GM21526 (cell line): ENCODE data around the gene HSF2BP.
"Not testable (repeated sequence)": the region's sequence is repeated elsewhere in the genome, so short reads cannot be mapped to it uniquely, and the experiment has no call there.

ENCODE experiments used
- ATAC-seq: cut with Tn5 transposase; IDR thresholded peaks from one replicate; pipeline ENCODE4 v1.9.1; 2021; ENCODE audit warnings: moderate library complexity; ENCODE audit not compliant: unreplicated experiment, low FRiP score

Gene HSF2BP

DNA sequence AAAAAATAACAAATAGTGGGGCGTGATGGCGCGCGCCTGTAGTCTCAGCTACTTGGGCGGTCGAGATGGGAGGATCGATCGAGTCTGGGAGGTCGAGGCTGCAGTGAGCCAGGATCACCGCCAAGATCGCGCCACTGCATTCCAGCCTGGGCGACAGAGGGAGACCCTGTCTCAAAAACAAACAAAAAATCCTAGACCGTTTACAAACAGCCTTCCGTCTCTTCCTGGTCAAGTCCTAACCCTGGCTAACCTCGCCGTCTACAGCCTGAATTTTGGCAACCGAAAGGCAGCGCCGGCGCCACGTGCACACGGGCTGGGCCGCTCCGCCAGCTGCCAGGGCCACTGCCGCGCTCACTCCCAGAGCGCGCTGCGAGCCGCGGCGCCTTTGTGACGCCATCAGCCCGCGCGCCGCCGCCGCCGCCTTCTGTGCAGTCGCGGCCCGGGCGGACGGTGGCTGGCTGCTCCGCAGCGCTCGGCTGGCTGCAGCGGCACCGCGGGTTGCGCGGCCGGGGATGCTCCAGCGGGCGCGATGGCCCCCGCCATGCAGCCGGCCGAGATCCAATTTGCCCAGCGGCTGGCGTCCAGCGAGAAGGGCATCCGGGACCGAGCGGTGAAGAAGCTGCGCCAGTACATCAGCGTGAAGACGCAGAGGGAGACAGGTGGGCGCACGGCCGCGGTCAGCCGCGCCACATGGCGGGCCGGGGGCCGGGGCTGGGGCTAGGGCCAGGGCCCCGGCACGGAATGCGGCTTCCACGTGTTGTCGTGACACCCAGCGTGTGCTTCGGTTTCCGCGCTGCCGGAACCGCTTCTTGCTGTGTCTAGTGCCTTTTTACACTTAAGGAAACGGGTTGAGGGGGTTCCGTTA is at the start of gene HSF2BP, which contains the start of gene RRP1B:
TSS of gene HSF2BP (minus strand) at position 353 of the 865 bp plus-strand sequence. CDS start 1,392 bp downstream, outside the sequence.
TSS of gene RRP1B (plus strand) at position 425 of the 865 bp plus-strand sequence. CDS start at position 530, 105 bp downstream.
- peak; percentile 69 for ATAC-seq

DNA sequence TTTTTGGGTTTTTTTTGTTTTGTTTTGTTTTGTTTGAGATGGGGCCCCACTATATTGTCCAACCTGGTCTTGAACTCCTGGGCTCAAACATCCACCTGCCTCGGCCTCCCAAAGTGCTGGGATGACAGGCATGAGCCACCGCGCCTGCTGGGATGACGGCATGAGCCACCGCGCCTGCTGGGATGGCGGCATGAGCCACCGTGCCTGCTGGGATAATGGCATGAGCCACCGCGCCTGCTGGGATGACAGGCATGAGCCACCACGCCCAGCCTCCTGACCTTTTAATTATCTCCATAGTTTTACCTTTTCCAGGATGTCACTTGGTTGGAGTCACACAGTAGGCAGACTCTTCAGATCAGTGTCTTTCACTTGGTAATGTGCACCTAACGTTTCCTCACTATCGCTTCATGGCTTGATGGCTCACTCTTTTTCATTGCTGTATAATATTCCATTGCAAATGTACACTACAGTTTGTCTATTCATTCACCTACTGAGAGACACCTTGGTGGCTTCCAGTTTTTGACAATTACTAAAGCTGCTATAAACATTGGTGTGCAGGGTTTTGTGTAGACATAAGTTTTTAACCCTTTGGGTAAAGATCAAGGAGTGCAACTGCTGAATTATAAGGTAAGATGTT is 49.6 kb upstream of the HSF2BP start:
- no peak for ATAC-seq

DNA sequence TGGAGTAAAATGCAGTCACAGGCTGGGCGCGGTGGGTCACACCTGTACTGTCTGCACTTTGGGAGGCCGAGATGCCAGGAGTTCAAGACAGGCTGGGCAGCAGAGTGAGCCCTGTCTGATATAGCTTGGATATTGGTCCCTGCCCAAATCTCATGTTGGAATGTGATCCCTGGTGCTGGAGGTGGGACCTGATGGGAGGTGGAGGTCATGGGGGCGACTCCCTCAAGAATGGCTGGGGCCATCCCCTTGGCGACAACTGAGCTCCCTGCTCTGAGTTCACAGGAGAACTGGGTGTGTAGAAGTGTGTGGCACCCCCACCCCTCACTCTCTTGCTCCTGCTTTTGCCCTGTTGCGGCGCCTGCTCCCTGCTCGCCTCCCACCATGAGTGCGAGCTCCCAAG is 48.2 kb upstream of the HSF2BP start:
- ATAC-seq = no peak

DNA sequence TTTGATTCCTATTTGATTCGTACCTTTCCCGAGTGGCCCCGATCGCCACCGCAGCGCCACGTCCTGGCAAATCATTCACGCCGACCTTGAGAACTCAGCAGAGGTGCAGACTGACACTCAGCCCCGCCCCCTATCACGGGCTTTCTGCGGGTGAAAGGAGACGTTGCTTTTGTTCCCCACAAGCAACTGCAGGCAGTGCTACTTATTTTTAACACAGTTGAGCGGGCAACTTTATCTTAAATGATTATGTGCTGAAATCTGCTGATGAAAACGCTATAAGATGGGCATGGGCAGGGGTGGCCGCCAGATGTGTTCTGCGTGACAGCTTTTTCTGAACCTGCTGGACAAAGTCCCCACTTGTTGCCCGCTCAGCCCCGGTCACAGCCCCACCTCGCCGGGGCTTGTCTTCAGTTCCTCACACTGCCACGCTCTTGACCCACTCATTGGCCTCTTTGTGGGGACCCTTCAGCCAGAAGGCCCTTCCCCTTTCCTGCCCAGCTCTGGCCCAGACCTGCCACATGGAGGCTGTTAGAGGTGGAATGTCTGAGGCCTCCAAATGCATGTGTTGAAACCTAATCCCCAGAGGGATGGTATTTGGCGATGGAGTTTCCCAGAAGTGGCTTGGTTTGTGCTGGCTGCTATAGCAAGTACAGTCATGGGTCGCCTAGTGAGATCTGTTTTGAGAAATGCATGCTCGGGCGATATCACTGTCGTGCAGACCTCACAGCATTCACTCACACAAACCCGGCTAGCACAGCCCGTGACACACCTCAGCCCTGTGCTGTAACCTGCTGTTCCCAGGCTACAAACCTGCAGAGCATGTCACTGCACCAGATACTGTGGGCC is 44.0 kb upstream of the HSF2BP start:
- ATAC-seq = no peak

DNA sequence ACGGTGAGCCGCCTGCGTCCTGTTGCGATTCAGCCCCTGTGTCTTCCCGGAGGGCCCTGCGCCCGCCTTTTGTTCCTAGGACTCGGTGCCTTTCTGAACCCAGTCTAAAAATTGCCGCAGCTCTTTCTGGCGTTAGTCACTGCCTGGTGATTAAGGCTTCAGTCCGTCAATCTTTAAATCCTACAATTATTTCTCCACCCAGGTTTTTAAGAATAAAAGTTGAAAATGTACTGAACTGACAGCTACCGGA is 43.4 kb upstream of the HSF2BP start:
- ATAC-seq = no peak

DNA sequence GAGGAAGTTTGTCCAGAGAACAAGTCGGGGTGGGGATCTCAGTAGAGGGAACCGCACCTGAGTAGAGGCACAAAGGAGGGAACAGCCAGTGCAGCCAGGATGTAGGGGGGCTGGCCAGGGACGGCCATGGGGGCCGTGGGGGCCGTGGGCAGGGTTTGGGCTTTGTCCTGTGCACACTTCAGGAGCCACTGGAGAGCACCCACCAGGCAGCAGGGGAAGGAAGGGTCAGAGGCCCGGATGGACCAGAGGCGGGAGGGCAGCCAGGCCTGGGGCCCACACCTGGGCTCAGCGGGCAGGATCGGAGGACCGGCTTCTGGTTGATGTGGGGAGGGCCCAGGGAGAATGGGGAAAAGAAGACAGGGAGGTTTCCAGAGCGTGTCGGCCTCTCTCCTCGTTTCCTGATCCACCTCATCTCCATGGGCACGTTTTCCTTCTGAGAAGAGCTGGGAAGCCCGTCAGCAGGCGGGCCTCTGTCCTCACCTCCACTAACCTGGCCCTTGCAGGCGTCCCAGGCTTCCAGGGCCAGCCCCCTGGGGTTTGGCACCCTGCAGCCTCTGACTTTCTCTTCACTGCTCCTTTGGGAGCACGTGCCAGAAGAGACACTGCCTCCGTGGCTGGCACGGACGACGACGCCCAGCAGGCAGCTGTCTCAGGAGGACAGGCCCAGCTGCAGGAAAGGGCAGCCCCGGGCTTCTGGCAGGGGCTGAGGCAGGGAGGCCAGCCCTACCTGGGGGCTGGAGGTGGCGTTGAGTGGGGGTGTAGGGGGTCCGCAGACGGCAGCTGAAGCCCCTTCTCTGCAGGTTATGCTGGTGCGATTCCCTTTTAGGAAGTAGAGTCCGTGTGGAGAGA is 42.9 kb upstream of the HSF2BP start:
- no peak for ATAC-seq

DNA sequence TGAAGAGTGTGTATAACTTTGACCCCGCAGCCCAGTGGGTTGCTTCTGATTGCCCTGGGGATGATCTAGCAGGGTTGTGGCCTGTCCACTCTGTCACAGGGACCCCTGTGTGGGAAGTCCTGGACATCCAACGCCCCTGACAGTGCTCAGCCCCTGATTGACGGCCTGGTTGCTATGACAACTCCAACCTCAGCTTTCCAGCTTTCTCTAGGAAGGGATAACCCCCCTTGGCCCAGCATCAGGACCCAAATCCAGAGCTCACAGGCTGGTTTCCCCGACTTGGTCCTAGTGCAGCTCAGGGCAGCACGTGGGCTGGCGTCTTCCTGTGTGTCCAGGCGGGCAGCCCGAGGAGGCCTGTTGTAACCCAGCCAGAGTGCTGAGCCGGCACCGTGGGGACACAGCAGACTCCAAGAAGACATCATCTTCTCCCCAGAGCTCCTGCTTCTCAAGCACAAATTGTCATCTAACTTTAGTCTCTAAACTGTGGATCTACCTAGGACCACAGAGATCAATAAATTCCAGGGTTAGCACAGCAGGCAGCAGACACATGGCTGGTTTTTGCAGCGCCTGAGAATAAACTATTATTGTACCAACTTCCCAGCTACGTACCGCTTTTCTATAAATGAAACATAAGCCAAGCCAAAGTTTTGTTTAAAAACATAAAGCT is 40.8 kb upstream of the HSF2BP start:
- no peak for ATAC-seq

DNA sequence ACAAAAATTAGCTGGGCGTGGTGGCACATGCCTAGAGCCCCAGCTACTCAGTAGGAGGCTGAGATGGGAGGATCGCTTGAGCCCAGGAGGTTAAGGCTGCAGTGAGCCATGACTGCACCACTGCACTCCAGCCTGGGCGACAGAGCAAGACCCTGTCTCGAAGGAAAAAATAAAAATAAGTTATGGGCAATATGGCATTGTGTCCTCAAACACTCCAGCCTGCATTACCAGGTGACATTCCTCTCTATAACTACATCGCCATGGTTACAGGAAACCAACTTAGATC is 40.1 kb upstream of the HSF2BP start:
- ATAC-seq = not testable (repeated sequence)

DNA sequence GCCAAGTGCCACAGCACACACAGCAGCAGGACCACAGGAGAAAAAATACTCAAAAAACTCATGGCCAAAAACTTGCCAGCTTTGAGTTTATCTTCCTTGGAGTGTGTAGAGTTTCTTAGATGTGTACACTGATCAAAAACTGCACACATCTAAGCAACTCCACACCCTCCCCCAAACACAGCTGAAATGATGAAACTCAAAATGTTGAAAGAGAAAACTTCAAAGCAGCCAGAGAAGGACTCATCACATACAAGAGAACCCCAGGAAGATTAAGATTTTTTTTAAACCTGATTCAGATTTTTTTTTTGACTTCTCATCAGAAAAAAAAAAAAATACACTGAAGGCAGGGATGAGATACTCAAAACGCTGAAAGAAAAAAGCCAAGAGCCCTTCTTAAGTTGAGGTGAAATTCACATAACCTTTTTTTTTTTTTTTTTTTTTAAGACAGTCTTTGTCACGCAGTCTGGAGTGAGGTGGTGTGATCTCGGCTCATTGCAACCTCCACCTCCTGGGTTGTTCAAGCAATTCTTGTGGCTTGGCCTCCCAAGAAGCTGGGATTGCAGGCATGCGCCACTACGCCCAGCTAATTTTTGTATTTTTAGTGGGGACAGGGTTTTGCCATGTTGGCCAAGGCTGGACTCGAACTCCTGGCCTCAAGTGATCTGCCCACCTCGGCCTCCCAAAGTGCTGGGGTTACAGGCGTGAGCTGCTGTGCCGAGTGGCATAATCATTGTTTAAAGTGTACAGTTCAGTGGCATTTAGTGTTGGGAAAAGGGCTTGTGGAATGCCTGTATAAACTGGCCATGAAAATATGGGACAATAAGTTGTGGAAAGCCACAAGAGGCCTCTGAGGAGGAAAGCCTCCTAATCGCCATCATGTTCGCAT is 38.7 kb upstream of the HSF2BP start:
- no peak for ATAC-seq

DNA sequence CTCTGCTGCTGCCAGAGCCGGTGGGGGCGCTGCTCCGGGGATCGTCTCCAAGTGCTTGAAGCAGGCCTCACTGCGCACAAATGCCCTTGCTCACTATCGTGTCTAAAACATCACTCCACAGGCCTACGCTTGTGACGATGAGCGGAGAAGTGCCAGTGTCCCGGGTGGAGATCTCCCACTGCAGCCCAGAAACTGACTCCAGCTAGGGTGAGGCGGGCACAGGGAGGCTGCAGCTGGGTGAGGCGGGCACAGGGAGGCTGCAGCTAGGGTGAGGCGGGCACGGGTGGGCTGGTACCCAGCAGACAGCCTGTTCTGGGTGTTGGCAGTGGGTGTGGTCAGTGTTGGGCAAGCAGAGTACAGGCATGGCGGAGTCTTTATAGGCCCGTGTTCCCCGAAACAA is 36.9 kb upstream of the HSF2BP start:
- no peak for ATAC-seq

DNA sequence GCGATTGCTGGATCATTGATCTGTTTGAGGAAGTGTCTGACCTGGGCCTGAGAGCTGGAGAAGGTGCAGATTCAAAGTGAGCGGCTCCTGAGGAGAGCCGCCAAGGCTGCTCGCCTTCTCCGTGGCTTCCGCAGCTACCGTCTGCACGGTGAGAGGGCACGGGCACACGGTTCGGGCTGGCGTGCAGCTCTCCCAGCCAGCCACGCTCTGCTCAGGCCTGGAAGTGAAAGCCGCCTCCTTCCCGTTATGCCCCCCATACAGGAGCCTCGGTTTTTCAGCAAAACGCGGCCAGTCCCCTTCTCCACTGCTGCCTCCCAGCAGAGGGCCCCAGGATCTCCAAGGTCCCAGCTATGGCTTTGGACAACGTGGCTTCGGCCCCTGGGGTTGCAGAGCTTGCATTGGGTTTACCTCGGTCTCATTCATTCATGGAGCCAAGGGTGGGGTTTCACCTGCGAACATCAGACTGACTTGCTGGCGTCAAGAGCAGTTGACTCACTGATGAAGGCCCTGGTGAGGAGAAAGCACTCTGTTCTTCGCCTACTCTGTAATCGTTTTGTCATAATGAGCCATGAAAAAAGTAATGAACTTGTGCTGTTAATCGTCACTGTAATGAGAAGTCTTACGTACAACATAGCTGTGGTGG is 35.3 kb upstream of the HSF2BP start:
- no peak for ATAC-seq

DNA sequence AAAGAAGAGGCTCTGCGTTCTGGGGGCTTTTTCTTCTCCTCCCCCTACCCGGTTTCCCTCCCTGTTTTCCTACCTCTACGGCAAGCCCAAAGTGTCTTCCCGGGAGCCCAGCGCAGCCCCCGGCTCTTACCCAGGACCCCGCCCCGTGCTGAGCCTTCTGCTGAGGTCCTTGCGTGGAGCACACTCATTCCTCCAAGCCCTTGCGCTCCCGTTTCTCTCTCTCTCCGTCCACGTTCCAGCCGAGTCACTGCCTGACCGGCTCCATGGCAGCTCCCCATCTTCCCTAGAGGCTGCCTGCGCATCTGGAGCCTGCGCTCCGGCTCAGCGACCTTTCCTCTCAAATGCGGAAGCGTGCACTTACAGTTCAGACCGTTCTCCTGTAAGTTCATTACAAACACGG is 34.7 kb upstream of the HSF2BP start:
- ATAC-seq = no peak

DNA sequence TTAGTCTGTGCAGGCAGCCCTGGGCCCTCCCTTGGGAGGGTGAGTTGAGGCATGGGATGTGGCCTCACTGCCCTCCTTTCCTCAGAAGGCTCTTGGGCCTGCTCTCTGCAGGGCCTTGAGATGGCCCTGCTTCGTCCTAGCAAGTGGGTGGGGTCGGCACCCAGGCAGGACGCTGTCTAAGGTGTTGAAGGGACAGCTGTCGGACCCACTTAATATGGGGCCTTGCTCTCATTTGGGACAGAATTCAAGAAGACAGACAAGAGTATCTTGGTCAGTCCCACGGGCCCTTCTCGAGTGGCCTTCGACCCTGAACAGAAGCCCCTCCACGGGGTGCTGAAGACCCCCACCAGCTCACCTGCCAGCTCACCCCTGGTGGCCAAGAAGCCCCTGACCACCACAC is 33.7 kb upstream of the HSF2BP start:
- ATAC-seq = no peak

DNA sequence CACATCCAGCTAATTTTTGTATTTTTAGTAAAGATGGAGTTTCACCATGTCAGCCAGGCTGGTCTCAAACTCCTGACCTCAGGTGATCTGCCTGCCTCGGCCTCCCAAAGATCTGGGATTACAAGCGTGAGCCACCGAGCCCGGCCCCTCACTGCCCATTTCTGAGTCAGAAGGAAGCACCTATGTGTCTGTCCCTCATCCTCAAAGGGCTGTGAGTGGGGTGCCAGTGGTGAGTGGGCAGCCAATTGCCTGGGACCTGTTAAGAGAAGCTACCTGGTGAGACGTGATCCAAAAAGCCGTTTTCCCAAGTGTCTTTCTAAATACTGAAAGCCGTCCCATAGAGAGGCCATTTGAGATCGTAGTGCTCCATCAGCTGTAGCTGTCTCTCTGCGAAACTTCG is 32.5 kb upstream of the HSF2BP start:
- ATAC-seq = no peak

DNA sequence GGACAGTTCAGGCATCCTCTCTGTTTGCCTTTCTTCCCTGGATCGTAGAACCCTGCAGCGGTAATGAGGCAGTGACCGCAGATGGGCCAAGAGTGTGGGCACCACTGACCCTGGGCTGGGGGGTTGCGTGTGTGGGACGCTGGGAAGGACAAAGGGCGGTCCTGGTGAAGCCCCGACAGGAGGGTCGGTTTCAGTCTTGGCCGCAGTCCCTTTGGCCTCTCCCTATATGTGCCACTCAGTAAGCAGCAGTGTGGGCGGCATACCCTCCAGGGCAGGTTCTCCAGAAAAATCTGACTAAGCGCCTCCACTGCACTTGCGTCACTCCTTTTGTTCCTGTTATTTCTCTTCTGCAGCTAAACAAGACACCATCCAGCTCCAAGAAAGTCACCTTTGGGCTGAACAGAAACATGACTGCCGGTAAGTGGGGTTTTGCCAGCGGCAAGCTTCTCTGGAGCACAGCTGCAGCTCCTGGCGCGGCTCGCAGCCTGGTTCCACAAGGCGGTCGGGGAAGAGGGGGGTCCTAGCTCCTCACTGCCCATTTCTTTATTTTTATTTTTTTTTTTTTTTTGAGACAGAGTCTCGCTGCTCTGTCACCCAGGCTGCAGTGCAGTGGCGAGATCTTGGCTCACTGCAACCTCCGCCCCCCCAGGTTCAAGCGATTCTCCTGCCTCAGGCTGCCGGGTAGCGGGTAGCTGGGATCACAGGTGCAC is 32.0 kb upstream of the HSF2BP start:
- ATAC-seq = no peak

DNA sequence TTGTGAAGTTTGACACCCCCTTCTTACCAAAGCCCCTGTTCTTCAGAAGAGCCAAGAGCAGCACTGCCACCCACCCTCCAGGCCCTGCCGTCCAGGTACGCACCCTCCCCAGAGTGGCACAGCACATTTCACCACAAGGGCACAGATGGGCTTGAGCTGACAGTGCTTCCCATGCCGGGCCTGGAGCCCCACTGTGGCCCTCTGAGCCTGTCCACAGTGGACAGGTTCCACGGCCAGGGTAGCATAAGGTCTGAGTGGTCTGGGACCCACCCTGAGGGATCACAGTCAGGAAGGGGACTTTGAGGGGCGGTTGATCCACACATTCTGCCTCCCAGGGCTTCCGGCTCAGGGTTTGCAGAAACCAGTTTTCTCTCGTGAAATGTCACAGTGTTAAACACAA is 31.1 kb upstream of the HSF2BP start:
- no peak for ATAC-seq

DNA sequence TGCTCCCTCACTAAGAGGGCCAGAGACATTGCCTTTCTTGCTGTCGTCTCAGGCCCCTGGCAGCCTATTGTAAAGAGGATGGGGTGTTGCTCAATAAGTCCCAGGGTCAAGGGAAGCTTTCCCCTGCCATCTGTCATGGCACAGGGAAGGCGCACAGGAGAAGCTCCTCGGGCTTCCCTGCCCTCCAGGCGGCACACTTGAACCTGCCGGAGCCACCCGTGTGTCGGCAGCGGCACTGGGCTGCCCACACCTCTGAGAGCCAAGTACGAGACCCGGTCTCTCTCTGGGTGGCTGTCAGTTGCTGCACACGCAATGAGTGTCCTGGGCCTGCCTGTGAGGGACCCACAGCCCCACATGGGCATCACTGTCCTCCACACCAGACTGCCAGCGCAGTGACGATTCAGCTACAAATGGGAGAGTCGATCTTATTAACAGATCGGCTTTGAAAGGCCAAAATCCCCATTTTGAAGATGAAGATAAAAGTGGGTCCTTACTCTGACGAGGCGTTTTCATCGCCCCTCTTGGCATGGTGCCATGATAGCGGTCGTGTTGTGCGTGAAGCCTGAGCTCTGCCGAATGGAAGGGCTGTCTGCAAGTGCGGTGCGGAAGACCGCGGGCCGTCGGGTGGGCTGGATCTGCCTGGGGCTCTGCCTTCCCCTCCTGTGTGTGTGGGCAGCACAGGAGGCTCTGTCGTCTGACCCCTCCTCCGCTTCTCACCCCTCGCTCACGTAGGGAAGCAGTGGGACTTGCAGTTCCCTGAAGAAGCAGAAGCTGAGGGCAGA is 30.5 kb upstream of the HSF2BP start:
- no peak for ATAC-seq
